ENCODE results near the gene HTRA3.

The HTRA3 gene

GRCh38 chr4:8236106-8236919 lies 33.2 kb upstream of the HTRA3 start:
- Histone ChIP-seq H3K36me3 (no peaks in the 10 kb centered on the region), H3K4me1 (ENCODE audit: control insufficient read depth in 1 of 2, insufficient read depth in 1 of 2, low read depth in 1 of 2, low read length in 1 of 2) (no peaks in the 10 kb centered on the region), H3K27me3 (peaks cover 11% of the 10 kb centered on the region), H3K4me3 (ENCODE audit: low read depth in 1 of 2, low read length in 1 of 2) (no peak overlapping the region), H3K9me3 (no peaks in the 10 kb centered on the region), H3K27ac (no peak overlapping the region)
- no peak for TF ChIP-seq CTCF (IDR thresholded peaks at IDR 0.05)

DNA sequence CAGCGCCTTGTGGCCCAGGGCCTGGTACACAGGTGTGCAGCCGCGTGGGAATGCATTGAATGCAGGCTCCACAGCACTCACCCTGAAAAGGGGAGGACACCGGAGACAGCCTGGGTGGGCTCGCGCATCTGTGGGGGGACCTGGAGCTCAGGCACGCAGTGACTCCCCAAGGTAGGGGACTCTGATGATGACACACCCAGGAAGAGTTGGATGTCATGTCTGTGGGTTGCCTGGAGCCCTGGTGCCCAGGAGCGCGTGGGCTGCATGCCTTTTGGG lies 32.7 kb upstream of the HTRA3 start:
- Histone ChIP-seq H3K4me1 (ENCODE audit: control insufficient read depth in 1 of 2, insufficient read depth in 1 of 2, low read depth in 1 of 2, low read length in 1 of 2) (peaks cover 0 to under 1% of the 10 kb centered on the region in 2 experiments), H3K4me3 (ENCODE audit: low read depth in 1 of 2, low read length in 1 of 2) (no peak overlapping the region), H3K27ac (no peak overlapping the region), H3K27me3 (peaks cover 11% of the 10 kb centered on the region), H3K9me3 (no peaks in the 10 kb centered on the region), H3K36me3 (no peaks in the 10 kb centered on the region)
- no peak for TF ChIP-seq CTCF (IDR thresholded peaks at IDR 0.05)

DNA sequence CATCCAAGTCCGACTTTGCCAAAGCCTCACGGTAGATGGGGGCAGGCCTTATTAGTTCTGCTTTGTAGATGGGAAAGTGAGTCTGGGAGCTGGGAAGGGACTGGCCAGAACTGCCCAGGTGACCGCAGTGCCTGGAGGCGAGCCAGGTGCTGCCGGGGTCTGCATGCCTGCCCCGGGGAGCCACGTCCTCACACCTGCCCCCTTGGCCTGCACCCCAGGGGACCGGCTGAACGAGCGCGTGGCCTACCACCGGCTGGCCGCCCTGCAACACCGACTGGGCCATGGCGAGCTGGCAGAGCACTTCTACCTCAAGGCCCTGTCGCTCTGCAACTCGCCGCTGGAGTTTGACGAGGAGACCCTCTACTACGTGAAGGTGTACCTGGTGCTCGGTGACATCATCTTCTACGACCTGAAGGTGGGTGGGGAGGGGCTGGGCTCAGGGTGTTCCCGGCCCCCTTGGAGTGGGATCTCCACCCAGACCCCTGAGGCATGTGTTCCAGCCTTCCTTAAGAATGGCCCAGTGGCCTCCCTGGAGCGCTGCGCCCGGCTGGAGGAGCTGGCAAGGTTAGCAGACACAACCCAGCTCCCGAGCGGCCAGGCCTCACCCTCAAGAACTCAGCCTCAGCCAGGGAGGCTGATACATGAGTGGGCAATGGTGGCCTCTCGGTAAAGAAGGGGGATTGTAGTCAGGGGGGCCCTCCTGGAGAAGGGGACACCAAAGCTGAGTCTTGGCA lies 32.1 kb upstream of the HTRA3 start:
- peaks cover 0 to 6% of the 10 kb centered on the region in 2 experiments for H3K4me1 ChIP-seq (ENCODE audit: control insufficient read depth in 1 of 2, insufficient read depth in 1 of 2, low read depth in 1 of 2, low read length in 1 of 2)
- no peak overlapping the region for H3K4me3 ChIP-seq (ENCODE audit: low read depth in 1 of 2, low read length in 1 of 2)
- no peak overlapping the region for H3K27ac ChIP-seq
- peaks cover 11% of the 10 kb centered on the region for H3K27me3 ChIP-seq
- no peaks in the 10 kb centered on the region for H3K9me3 ChIP-seq
- no peaks in the 10 kb centered on the region for H3K36me3 ChIP-seq
- no peak for TF ChIP-seq CTCF (IDR thresholded peaks at IDR 0.05)

- peaks cover 11% of the 10 kb centered on the region for H3K27me3 ChIP-seq
- H3K4me1 ChIP-seq (ENCODE audit: control insufficient read depth in 1 of 2, insufficient read depth in 1 of 2, low read depth in 1 of 2, low read length in 1 of 2), result peaks cover 0 to 7% of the 10 kb centered on the region in 2 experiments
- no peak overlapping the region for H3K4me3 ChIP-seq (ENCODE audit: low read depth in 1 of 2, low read length in 1 of 2)
- TF ChIP-seq CTCF (IDR thresholded peaks at IDR 0.05), result no peak
- H3K27ac ChIP-seq, result no peak overlapping the region
- no peaks in the 10 kb centered on the region for H3K9me3 ChIP-seq
- H3K36me3 ChIP-seq, result no peaks in the 10 kb centered on the region
Measured at GRCh38 chr4:8238036-8238511, 31.5 kb upstream of the HTRA3 start.

DNA sequence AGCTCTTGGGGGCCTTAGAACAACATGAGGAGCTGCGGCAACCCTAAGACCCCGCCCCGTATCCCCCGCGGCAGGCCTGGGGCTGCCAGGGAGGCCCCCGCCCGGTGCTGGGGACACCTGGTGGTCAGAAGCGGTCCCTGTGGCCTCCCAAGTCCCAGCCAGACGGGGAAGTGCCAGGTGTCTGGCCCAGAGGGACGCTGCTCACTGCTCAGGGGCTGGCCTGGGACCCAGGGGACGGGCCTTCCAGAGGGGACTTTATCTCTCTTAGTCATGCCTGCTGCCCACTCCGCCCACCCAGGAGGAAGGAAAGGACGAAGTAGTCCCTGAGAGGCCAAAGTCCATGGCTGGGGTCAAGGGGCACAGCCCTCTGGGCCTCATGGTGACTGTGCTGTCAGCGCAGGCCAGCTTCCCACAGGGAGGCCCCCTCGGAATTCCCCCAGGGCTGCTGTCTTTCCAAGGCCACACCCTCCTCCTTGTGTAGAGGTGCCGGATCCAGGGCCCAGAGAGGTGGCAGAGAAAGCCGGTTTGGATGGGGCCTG lies 31.0 kb upstream of the HTRA3 start:
- H3K9me3 ChIP-seq, result no peaks in the 10 kb centered on the region
- no peak overlapping the region for H3K4me3 ChIP-seq (ENCODE audit: low read depth in 1 of 2, low read length in 1 of 2)
- TF ChIP-seq CTCF (IDR thresholded peaks at IDR 0.05), result no peak
- no peak overlapping the region for H3K27ac ChIP-seq
- no peaks in the 10 kb centered on the region for H3K36me3 ChIP-seq
- peaks cover 0 to 7% of the 10 kb centered on the region in 2 experiments for H3K4me1 ChIP-seq (ENCODE audit: control insufficient read depth in 1 of 2, insufficient read depth in 1 of 2, low read depth in 1 of 2, low read length in 1 of 2)
- H3K27me3 ChIP-seq, result peaks cover 11% of the 10 kb centered on the region

All from neutrophil (primary cell).